Coronary artery (tissue), 2 donors: ENCODE results near the gene LGI4.

Source experiments
- DNase-seq: peaks from one replicate; pipeline ENCODE4 v3.0.0-alpha.2; 2017; ENCODE audit warnings: low spot score
- H3K27ac ChIP-seq, 2 donors: fragments of 200-600 bp; sonication (generic); one replicate each; pipeline ENCODE4 v1.5.1; 2016 to 2019
- H3K4me3 ChIP-seq: fragments of 200-600 bp; sonication (generic); 2 replicates; pipeline ENCODE4 v1.5.1; 2016; ENCODE audit warnings: mild to moderate bottlenecking, moderate library complexity
- CTCF ChIP-seq: fragments of 200-600 bp; sonication (generic); IDR thresholded peaks from one replicate; pipeline ENCODE4 v1.5.1; 2019; ENCODE audit warnings: antibody characterized with exemption

Gene LGI4

GRCh38 chr19:35160629-35161433 is 26.0 kb upstream of the LGI4 start:
- no peak for TF ChIP-seq CTCF
- Histone ChIP-seq H3K4me3 (no peak overlapping the region), H3K27ac (no peak overlapping the region)
- no peak for DNase-seq

- H3K27ac ChIP-seq, result no peak overlapping the region
- H3K4me3 ChIP-seq, result no peak overlapping the region
- TF ChIP-seq CTCF, result no peak
- DNase-seq, result no peak
These were observed 24.7 kb upstream of the LGI4 start for GRCh38 chr19:35159606-35160005.

- DNase-seq, result no peak
- no peak for TF ChIP-seq CTCF
These were observed 22.6 kb upstream of the LGI4 start for GRCh38 chr19:35157431-35157830.

GRCh38 chr19:35156673-35157014 is 21.8 kb upstream of the LGI4 start:
- Histone ChIP-seq H3K4me3 (no peak overlapping the region), H3K27ac (no peak overlapping the region)
- TF ChIP-seq CTCF, result no peak
- no peak for DNase-seq

More at GRCh38 chr19:35157431-35157830, 22.6 kb upstream of the LGI4 start:
- no peak overlapping the region for H3K27ac ChIP-seq
- H3K4me3 ChIP-seq, result no peak overlapping the region

- TF ChIP-seq CTCF, result no peak
- peak overlapping the region in 1 of 2 donors; percentile 86 for H3K27ac ChIP-seq
- H3K4me3 ChIP-seq, result peak overlapping the region; percentile 77
- DNase-seq, result no peak
These were observed 21.3 kb upstream of the LGI4 start for GRCh38 chr19:35155981-35156672.

GRCh38 chr19:35155441-35155840 is 20.6 kb upstream of the LGI4 start:
- peak overlapping the region in 1 of 2 donors; percentile 86 for H3K27ac ChIP-seq
- peak overlapping the region; percentile 77 for H3K4me3 ChIP-seq
- DNase-seq, result no peak
- no peak for TF ChIP-seq CTCF
